HG03066 (cell line): ENCODE measurements around the gene RAB30.

Experiments
- ATAC-seq: cut with Tn5 transposase; IDR thresholded peaks from one replicate; pipeline ENCODE4 v1.9.1; 2021; ENCODE audit warnings: low read depth; ENCODE audit not compliant: unreplicated experiment

The RAB30 gene

GRCh38 chr11:83071567-83072349 is at the start of gene RAB30:
Gene RAB30, minus strand, starts transcription at chr11:83071897. Its CDS starts 74,581 bp downstream, at chr11:82997316.
- ATAC-seq: peak; percentile 95

- no peak for ATAC-seq
These were observed 48.6 kb upstream of the RAB30 start for GRCh38 chr11:83120327-83120726.

GRCh38 chr11:83119216-83119615 is 47.5 kb upstream of the RAB30 start:
- ATAC-seq: no peak

GRCh38 chr11:83118814-83119213 is 47.1 kb upstream of the RAB30 start:
- no peak for ATAC-seq

- no peak for ATAC-seq
These were observed 44.4 kb upstream of the RAB30 start for GRCh38 chr11:83116015-83116641.

GRCh38 chr11:83115551-83115950 is 43.9 kb upstream of the RAB30 start:
- no peak for ATAC-seq

GRCh38 chr11:83115026-83115425 is 43.3 kb upstream of the RAB30 start:
- ATAC-seq: no peak

GRCh38 chr11:83112886-83113285 is 41.2 kb upstream of the RAB30 start:
- no peak for ATAC-seq

- ATAC-seq: no peak
These were observed 33.5 kb upstream of the RAB30 start for GRCh38 chr11:83105168-83105567.

GRCh38 chr11:83102834-83103233 is 31.1 kb upstream of the RAB30 start:
- ATAC-seq: no peak

- no peak for ATAC-seq
These were observed 25.9 kb upstream of the RAB30 start for GRCh38 chr11:83097429-83098075.

GRCh38 chr11:83093634-83094033 is 21.9 kb upstream of the RAB30 start:
- no peak for ATAC-seq

- no peak for ATAC-seq
These were observed 21.0 kb upstream of the RAB30 start for GRCh38 chr11:83092488-83093384.

GRCh38 chr11:83088965-83089364 is 17.3 kb upstream of the RAB30 start:
- ATAC-seq: no peak

GRCh38 chr11:83087035-83087434 is 15.3 kb upstream of the RAB30 start:
- ATAC-seq: no peak

GRCh38 chr11:83079820-83080219 is 8.1 kb upstream of the RAB30 start:
- no peak for ATAC-seq

- ATAC-seq: no peak
These were observed 6.6 kb upstream of the RAB30 start for GRCh38 chr11:83078269-83078668.

- ATAC-seq: no peak
These were observed 2.2 kb upstream of the RAB30 start for GRCh38 chr11:83073884-83074283.

- no peak for ATAC-seq
These were observed 1.6 kb upstream of the RAB30 start for GRCh38 chr11:83073258-83073657.

- ATAC-seq: no peak
These were observed 899 bp upstream of the RAB30 start for GRCh38 chr11:83072350-83073242.
